Caco-2 (cell line): Measurements from ENCODE around the gene ABCA5. TPM values are rescaled to one million over a fixed set of nuclear protein-coding genes. Genes with fewer than 3 reads are reported as not detected.
"Not testable (repeated sequence)": the region's sequence is repeated elsewhere in the genome, so short reads cannot be mapped to it uniquely, and the experiment has no call there.

ENCODE experiments used
- BruUV-seq: library from RNA; stranded (reverse); fragments of 400-500 nt; replicated peaks from 2 replicates; lab custom pipeline; 2021; lab: Mats Ljungman, UMichigan
- CTCF ChIA-PET: fragments of 300-600 bp; sonication (Branson Sonifier 250); formaldehyde crosslinking; loops from one replicate; lab custom pipeline; 2022; ENCODE audit warnings: antibody characterized with exemption; lab: Charles Lee
- POLR2A ChIA-PET: fragments of 300-600 bp; sonication (Branson Sonifier 250); formaldehyde crosslinking; loops from one replicate; lab custom pipeline; 2022; ENCODE audit warnings: antibody characterized with exemption; lab: Charles Lee
- DNase-seq, 2 experiments: peaks; one replicate each; pipeline versions ENCODE4 v3.0.0 to v3.0.0-alpha.2; 2020 to 2022
- H3K27me3 ChIP-seq: replicated peaks from 2 replicates; pipeline ENCODE4 v1.6.0; 2011; ENCODE audit warnings: low read length; ENCODE audit not compliant: control insufficient read depth, insufficient read depth
- H3K36me3 ChIP-seq: 2 replicates; pipeline ENCODE4 v1.5.1; 2011; ENCODE audit warnings: low read length; ENCODE audit not compliant: control insufficient read depth, insufficient read depth
- H3K4me1 ChIP-seq: fragments of 250-450 bp; sonication (Bioruptor Pico); 2 replicates; pipeline ENCODE4 v1.5.1; 2020; ENCODE audit warnings: mild to moderate bottlenecking
- H3K4me3 ChIP-seq: 2 replicates; pipeline ENCODE4 v1.5.1; 2011; ENCODE audit warnings: low read depth, mild to moderate bottlenecking, control low read depth, low read length
- H3K9me3 ChIP-seq: fragments of 250-450 bp; sonication (Bioruptor Pico); 2 replicates; pipeline ENCODE4 v1.5.1; 2020; ENCODE audit warnings: mild to moderate bottlenecking, moderate library complexity
- H3K27ac Mint-ChIP-seq: one replicate; pipeline ENCODE4 v1.8.0; 2022; ENCODE audit warnings: mixed read lengths; ENCODE audit not compliant: unreplicated experiment
- H3K27me3 Mint-ChIP-seq: one replicate; pipeline ENCODE4 v1.8.0; 2022; ENCODE audit warnings: mixed read lengths; ENCODE audit not compliant: insufficient read depth, unreplicated experiment
- H3K36me3 Mint-ChIP-seq: one replicate; pipeline ENCODE4 v1.8.0; 2022; ENCODE audit warnings: mild to moderate bottlenecking, mixed read lengths; ENCODE audit not compliant: insufficient read depth, unreplicated experiment
- H3K4me1 Mint-ChIP-seq: one replicate; pipeline ENCODE4 v1.8.0; 2022; ENCODE audit warnings: low read depth, mixed read lengths; ENCODE audit not compliant: unreplicated experiment
- H3K4me3 Mint-ChIP-seq: one replicate; pipeline ENCODE4 v1.8.0; 2022; ENCODE audit warnings: mild to moderate bottlenecking, moderate library complexity, mixed read lengths; ENCODE audit not compliant: unreplicated experiment
- H3K9me3 Mint-ChIP-seq: one replicate; pipeline ENCODE4 v1.8.0; 2022; ENCODE audit warnings: mixed read lengths; ENCODE audit not compliant: unreplicated experiment
- intact Hi-C: fragments of 100-400 bp; cut with micrococcal nuclease; formaldehyde crosslinking; loops from one replicate; pipeline ENCODE4 v1.10.0; 2022; ENCODE audit not compliant: unreplicated experiment
- total RNA-seq: library from RNA; stranded (reverse); gene quantifications from 2 replicates; pipeline ENCODE4 v1.2.3, GENCODE V29; 2022
- TF ChIP-seq, protein P1 (sequence below), 2 experiments: fragments of 200-600 bp in 1 of 2; IDR thresholded peaks; 1 replicate in 1 of 2; 2 replicates in 1 of 2; pipeline versions ENCODE4 v1.5.1 to v1.8.0; 2011 to 2022; ENCODE audit warnings: antibody characterized with exemption in 1 of 2, control low read depth in 1 of 2, inconsistent platforms in 1 of 2, low read depth in 1 of 2, low read length in 1 of 2, mild to moderate bottlenecking in 1 of 2, moderate library complexity in 1 of 2; ENCODE audit not compliant: insufficient read depth in 1 of 2, severe bottlenecking in 1 of 2, unreplicated experiment in 1 of 2

The ABCA5 gene
- total RNA-seq, 1 experiment from 2014 or later, result 11.0 TPM

DNA sequence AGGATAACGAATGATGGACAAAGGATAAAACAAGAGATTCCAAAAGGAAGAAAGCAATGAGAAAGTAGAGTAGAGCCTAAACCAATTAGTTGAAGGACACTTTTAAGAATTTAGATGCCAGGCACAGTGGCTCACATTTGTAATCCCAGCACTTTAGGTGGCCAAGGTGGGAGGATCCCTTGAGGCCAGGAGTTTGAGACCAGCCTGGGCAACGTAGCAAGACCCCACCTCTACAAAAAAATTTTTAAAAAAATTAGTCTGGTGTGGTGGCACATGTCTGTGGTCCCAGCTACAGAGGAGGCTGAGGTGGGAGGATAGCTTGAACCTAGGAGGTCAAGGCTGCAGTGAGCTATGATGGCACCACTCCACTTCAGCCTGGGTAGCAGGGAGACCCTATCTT lies 118.3 kb downstream of the ABCA5 start:
- Mint-ChIP-seq H3K27me3 (peaks cover 2% of the 10 kb centered on the region), H3K9me3 (no peaks in the 10 kb centered on the region), H3K36me3 (no peaks in the 10 kb centered on the region), H3K27ac (no peak overlapping the region), H3K4me1 (no peaks in the 10 kb centered on the region), H3K4me3 (no peak overlapping the region)
- TF ChIP-seq, protein P1, sequence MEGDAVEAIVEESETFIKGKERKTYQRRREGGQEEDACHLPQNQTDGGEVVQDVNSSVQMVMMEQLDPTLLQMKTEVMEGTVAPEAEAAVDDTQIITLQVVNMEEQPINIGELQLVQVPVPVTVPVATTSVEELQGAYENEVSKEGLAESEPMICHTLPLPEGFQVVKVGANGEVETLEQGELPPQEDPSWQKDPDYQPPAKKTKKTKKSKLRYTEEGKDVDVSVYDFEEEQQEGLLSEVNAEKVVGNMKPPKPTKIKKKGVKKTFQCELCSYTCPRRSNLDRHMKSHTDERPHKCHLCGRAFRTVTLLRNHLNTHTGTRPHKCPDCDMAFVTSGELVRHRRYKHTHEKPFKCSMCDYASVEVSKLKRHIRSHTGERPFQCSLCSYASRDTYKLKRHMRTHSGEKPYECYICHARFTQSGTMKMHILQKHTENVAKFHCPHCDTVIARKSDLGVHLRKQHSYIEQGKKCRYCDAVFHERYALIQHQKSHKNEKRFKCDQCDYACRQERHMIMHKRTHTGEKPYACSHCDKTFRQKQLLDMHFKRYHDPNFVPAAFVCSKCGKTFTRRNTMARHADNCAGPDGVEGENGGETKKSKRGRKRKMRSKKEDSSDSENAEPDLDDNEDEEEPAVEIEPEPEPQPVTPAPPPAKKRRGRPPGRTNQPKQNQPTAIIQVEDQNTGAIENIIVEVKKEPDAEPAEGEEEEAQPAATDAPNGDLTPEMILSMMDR (IDR thresholded peaks at IDR 0.05; ENCODE audit: insufficient read depth in 1 of 2, low read depth in 1 of 2, low read length in 1 of 2, severe bottlenecking in 1 of 2, unreplicated experiment in 1 of 2), result no peak
- Histone ChIP-seq H3K9me3 (no peaks in the 10 kb centered on the region), H3K4me3 (no peak overlapping the region), H3K36me3 (no peaks in the 10 kb centered on the region), H3K27me3 (no peaks in the 10 kb centered on the region), H3K4me1 (no peaks in the 10 kb centered on the region)
- CTCF ChIA-PET, result no interaction called here
- intact Hi-C loops, result no loop called here
- POLR2A ChIA-PET, result no interaction called here
- no TSS peak for BruUV-seq
- DNase-seq, result no peak

DNA sequence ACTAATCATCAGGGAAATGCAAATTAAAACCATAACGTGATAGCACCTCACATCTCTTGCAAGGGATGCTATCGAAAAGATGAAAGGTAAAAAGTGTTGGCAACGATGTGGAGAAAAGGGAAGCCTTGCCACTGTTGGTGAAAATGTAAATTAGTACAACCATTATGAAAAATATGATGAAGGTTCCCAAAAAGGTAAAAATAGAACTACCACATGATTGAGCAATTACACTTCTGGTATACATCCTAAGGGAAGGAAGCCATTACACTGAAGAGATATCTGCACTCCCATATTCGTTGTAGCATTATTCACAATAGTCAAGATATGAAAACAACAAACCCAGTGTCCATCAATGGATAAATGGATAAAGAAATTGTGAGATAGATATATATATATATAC lies 119.8 kb downstream of the ABCA5 start:
- POLR2A ChIA-PET, result no interaction called here
- no peaks in the 10 kb centered on the region for H3K4me1 Mint-ChIP-seq
- no peaks in the 10 kb centered on the region for H3K4me1 ChIP-seq

DNA sequence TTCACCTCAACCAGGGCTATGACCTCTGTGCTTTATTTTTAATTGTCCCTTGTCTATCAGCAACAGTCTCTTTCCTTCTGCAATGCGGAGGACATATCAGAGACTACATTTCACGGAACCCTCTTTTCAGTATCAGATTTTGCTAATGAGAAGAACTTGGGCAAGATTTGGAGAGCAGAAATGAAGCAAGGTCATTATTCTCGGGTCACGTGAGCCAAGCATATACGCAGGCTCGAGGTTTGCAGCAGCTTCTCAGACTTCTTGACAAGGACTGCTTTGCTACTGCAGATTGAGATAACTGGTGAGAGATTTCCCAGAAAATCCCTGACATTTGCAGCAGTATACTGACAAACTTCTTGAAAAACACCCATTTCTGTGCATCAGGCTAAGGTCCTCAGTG lies 128.7 kb downstream of the ABCA5 start:
- Histone ChIP-seq H3K4me3 (no peak overlapping the region), H3K36me3 (no peaks in the 10 kb centered on the region), H3K4me1 (no peaks in the 10 kb centered on the region), H3K27me3 (no peaks in the 10 kb centered on the region; the same call in 1 of the 2 replicates), H3K9me3 (no peaks in the 10 kb centered on the region)
- no peak for DNase-seq
- BruUV-seq, result no TSS peak
- Mint-ChIP-seq H3K36me3 (no peaks in the 10 kb centered on the region), H3K4me3 (no peak overlapping the region), H3K27me3 (peaks cover 4% of the 10 kb centered on the region), H3K27ac (no peak overlapping the region), H3K4me1 (no peaks in the 10 kb centered on the region), H3K9me3 (peaks cover 12% of the 10 kb centered on the region)
- POLR2A ChIA-PET, result no interaction called here
- CTCF ChIA-PET, result no interaction called here
- intact Hi-C loops, result no loop called here
- TF ChIP-seq, protein P1 (IDR thresholded peaks at IDR 0.05; ENCODE audit: insufficient read depth in 1 of 2, low read depth in 1 of 2, low read length in 1 of 2, severe bottlenecking in 1 of 2, unreplicated experiment in 1 of 2), result no peak

More for the DNA sequence above, 119.8 kb downstream of the ABCA5 start:
- H3K36me3 Mint-ChIP-seq, result no peaks in the 10 kb centered on the region
- H3K36me3 ChIP-seq, result no peaks in the 10 kb centered on the region
- H3K27me3 Mint-ChIP-seq, result peaks cover 2% of the 10 kb centered on the region
- H3K9me3 ChIP-seq, result no peaks in the 10 kb centered on the region
- CTCF ChIA-PET, result no interaction called here
- DNase-seq, result no peak
- no TSS peak for BruUV-seq
- no peak overlapping the region for H3K4me3 ChIP-seq
- TF ChIP-seq, protein P1 (IDR thresholded peaks at IDR 0.05; ENCODE audit: insufficient read depth in 1 of 2, low read depth in 1 of 2, low read length in 1 of 2, severe bottlenecking in 1 of 2, unreplicated experiment in 1 of 2), result no peak
- no peaks in the 10 kb centered on the region for H3K9me3 Mint-ChIP-seq
- no peak overlapping the region for H3K27ac Mint-ChIP-seq
- intact Hi-C loops, result no loop called here
- H3K4me3 Mint-ChIP-seq, result no peak overlapping the region
- no peaks in the 10 kb centered on the region for H3K27me3 ChIP-seq

DNA sequence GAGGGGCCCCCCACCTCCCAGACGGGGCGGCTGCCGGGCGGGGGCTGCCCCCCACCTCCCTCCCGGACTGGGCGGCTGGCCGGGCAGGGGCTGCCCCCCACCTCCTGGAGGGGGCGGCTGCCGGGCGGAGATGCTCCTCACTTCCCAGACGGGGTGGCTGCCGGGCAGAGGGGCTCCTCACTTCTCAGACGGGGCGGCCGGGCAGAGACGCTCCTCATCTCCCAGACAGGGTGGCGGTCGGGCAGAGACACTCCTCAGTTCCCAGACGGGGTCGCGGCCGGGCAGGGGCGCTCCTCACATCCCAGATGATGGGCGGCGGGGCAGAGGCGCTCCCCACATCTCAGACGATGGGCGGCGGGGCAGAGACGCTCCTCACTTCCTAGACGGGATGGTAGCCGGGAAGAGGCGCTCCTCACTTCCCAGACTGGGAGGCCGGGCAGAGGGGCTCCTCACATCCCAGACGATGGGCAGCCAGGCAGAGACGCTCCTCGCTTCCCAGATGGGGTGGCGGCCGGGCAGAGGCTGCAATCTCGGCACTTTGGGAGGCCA lies 130.8 kb downstream of the ABCA5 start:
- not testable (repeated sequence) for BruUV-seq, H3K27ac Mint-ChIP-seq

More for the DNA sequence above, 130.8 kb downstream of the ABCA5 start:
- H3K9me3 ChIP-seq, H3K36me3 Mint-ChIP-seq, H3K4me1 ChIP-seq, POLR2A ChIA-PET, intact Hi-C loops, CTCF ChIA-PET, H3K4me1 Mint-ChIP-seq, H3K4me3 ChIP-seq, DNase-seq, H3K27me3 ChIP-seq, H3K36me3 ChIP-seq, H3K27me3 Mint-ChIP-seq, H3K4me3 Mint-ChIP-seq: not testable (repeated sequence)
- peaks cover 12% of the 10 kb centered on the region for H3K9me3 Mint-ChIP-seq
